K562 (cell line): Measurements from ENCODE around the gene KCNG4. TPM values are rescaled to one million over a fixed set of nuclear protein-coding genes. Genes with fewer than 3 reads are reported as not detected.

Experiments used
- ATAC-seq: fragments of 200-7000 bp; cut with Tn5 transposase; 3 replicates; pipeline ENCODE4 v1.9.1; 2020; ENCODE audit warnings: moderate library complexity
- BruUV-seq: library from RNA; stranded (reverse); fragments of 400-500 nt; replicated peaks from 2 replicates; lab custom pipeline; 2021; lab: Mats Ljungman, UMichigan
- CTCF ChIA-PET: fragments of 300-600 bp; formaldehyde crosslinking; extraction: SDS; loops from one replicate; lab custom pipeline; 2021; ENCODE audit warnings: low intra/inter-chr PET ratio; lab: Yijun Ruan, JAX
- POLR2A ChIA-PET: fragments of 300-600, 350-650 bp; sonication (Branson Sonifier 250); formaldehyde crosslinking; extraction: SDS; loops from one replicate; lab custom pipeline; 2021; ENCODE audit warnings: antibody characterized with exemption, inconsistent platforms; lab: Yijun Ruan, JAX
- DNase-seq, 4 experiments: peaks; one replicate each; pipeline versions ENCODE4 v3.0.0 to v3.0.0-alpha.2; 2011 to 2018; ENCODE audit warnings: low spot score in 3 of 4, mixed read lengths in 3 of 4; ENCODE audit errors: extremely low read depth in 1 of 4
- FAIRE-seq: peaks from 2 replicates; lab custom pipeline; 2011; peaks lifted over from hg19 to GRCh38; lab: Jason Lieb, UNC
- H2AFZ ChIP-seq: 2 replicates; pipeline ENCODE4 v1.6.0; 2011; ENCODE audit warnings: low read depth, low read length, control low read depth, inconsistent platforms
- H3K27ac ChIP-seq: fragments of 200-600 bp; 3 replicates; pipeline ENCODE4 v1.8.0; 2011; ENCODE audit warnings: low read depth, mild to moderate bottlenecking, control low read depth, inconsistent platforms, low read length, moderate library complexity, mixed read lengths; ENCODE audit errors: extremely low read depth
- H3K27me3 ChIP-seq, 2 experiments: fragments of 300-600 bp in 1 of 2; 2 replicates in 1 of 2; 3 replicates in 1 of 2; pipeline versions ENCODE4 v1.6.0 to v1.8.0; 2011; ENCODE audit warnings: inconsistent platforms in 2 of 2, low read length in 2 of 2, mild to moderate bottlenecking in 1 of 2, mixed read lengths in 1 of 2, moderate library complexity in 1 of 2; ENCODE audit not compliant: control insufficient read depth in 2 of 2, insufficient read depth in 2 of 2
- H3K36me3 ChIP-seq: fragments of 300-600 bp; 3 replicates; pipeline ENCODE4 v1.8.0; 2011; ENCODE audit warnings: mild to moderate bottlenecking, low read length, inconsistent platforms; ENCODE audit not compliant: control insufficient read depth, insufficient read depth
- H3K4me1 ChIP-seq, 2 experiments: fragments of 200-600 bp in 1 of 2; replicated peaks in 1 of 2; 2 replicates in 1 of 2; 3 replicates in 1 of 2; pipeline versions ENCODE4 v1.5.1 to v1.8.0; 2011; ENCODE audit warnings: inconsistent platforms in 2 of 2, low read length in 2 of 2, mild to moderate bottlenecking in 1 of 2, mixed read lengths in 1 of 2, moderate library complexity in 1 of 2; ENCODE audit not compliant: control insufficient read depth in 2 of 2, insufficient read depth in 2 of 2
- H3K4me2 ChIP-seq: 2 replicates; pipeline ENCODE4 v1.6.1; 2011; ENCODE audit warnings: low read length, control low read depth, inconsistent platforms, mixed read lengths; ENCODE audit not compliant: insufficient read depth
- H3K4me3 ChIP-seq: fragments of 200-600 bp; sonication (generic), shearing (Covaris generic); 2 replicates; pipeline ENCODE4 v1.5.1; 2016; ENCODE audit warnings: control low read depth, inconsistent platforms
- H3K79me2 ChIP-seq: fragments of 200-600 bp; 3 replicates; pipeline ENCODE4 v1.8.0; 2011; ENCODE audit warnings: low read length, inconsistent platforms; ENCODE audit not compliant: control insufficient read depth, insufficient read depth
- H3K9ac ChIP-seq, 2 experiments: 2 replicates each; pipeline versions ENCODE4 v1.6.0 to v1.6.1; 2011; ENCODE audit warnings: low read depth in 2 of 2, low read length in 2 of 2, control low read depth in 1 of 2, inconsistent platforms in 1 of 2, mild to moderate bottlenecking in 1 of 2, mixed read lengths in 1 of 2; ENCODE audit not compliant: insufficient read depth in 1 of 2
- H3K9me1 ChIP-seq: one replicate; pipeline ENCODE4 v1.6.0; 2011; ENCODE audit warnings: inconsistent platforms, mild to moderate bottlenecking, low read length, moderate library complexity; ENCODE audit not compliant: control insufficient read depth, insufficient read depth
- H3K9me3 ChIP-seq: replicated peaks from 2 replicates; pipeline ENCODE4 v1.5.1; 2011; ENCODE audit warnings: low read depth, low read length, inconsistent platforms; ENCODE audit not compliant: control insufficient read depth, insufficient read depth
- H4K20me1 ChIP-seq: replicated peaks from 2 replicates; pipeline ENCODE4 v1.6.1; 2011; ENCODE audit warnings: low read length, inconsistent platforms, mixed read lengths; ENCODE audit not compliant: control insufficient read depth, insufficient read depth
- BDP1 ChIP-seq: IDR thresholded peaks from 3 replicates; pipeline ENCODE4 v1.6.1; 2011; ENCODE audit not compliant: insufficient read length, insufficient read depth
- BRD9 ChIP-seq: fragments of 450-650 bp; IDR thresholded peaks from 2 replicates; pipeline ENCODE4 v1.6.1; 2018; ENCODE audit warnings: low read depth; ENCODE audit not compliant: partially characterized antibody
- CAMTA2 ChIP-seq: fragments of 250-450 bp; sonication (Bioruptor Pico); conservative IDR thresholded peaks from 2 replicates; pipeline ENCODE4 v1.5.1; 2022
- CBX2 ChIP-seq: fragments of 200-600 bp; sonication (generic); IDR thresholded peaks from one replicate; pipeline ENCODE4 v1.6.1; 2012; ENCODE audit warnings: mild to moderate bottlenecking, low read length, inconsistent platforms; ENCODE audit not compliant: insufficient read depth, poor library complexity, severe bottlenecking
- DPF2 ChIP-seq: fragments of 450-650 bp; IDR thresholded peaks from 2 replicates; pipeline ENCODE4 v1.6.1; 2016
- ETV6 ChIP-seq, 3 experiments: fragments of 150-350 bp in 1 of 3; sonication (generic) in 1 of 3; formaldehyde crosslinking in 1 of 3; IDR thresholded peaks; 2 replicates each; pipeline versions ENCODE4 v1.6.1 to v1.8.0; 2014 to 2022; ENCODE audit warnings: borderline replicate concordance in 2 of 3, low read depth in 2 of 3, antibody characterized with exemption in 1 of 3, low read length in 1 of 3, mild to moderate bottlenecking in 1 of 3, missing genetic modification reagents in 1 of 3
- FUS ChIP-seq: fragments of 200-400 bp; formaldehyde crosslinking; optimal IDR thresholded peaks from 2 replicates; pipeline ENCODE3; 2017; ENCODE audit warnings: low read depth, low read length
- LEF1 ChIP-seq: fragments of 450-650 bp; IDR thresholded peaks from 2 replicates; pipeline ENCODE4 v1.6.1; 2016; ENCODE audit warnings: mild to moderate bottlenecking
- MCM7 ChIP-seq, 2 experiments: fragments of 450-650 bp; IDR thresholded peaks; 2 replicates each; pipeline ENCODE4 v1.6.1; 2016 to 2018
- MECOM ChIP-seq: fragments of 250-450 bp; sonication (Bioruptor Pico); IDR thresholded peaks from 2 replicates; pipeline ENCODE4 v1.8.0; 2022; ENCODE audit warnings: inconsistent platforms
- MED1 ChIP-seq: sonication (generic); formaldehyde crosslinking; IDR thresholded peaks from 2 replicates; pipeline ENCODE4 v1.8.1; 2023; ENCODE audit warnings: missing genetic modification reagents, borderline replicate concordance
- RBM25 ChIP-seq: fragments of 200-400 bp; formaldehyde crosslinking; IDR thresholded peaks from 2 replicates; pipeline ENCODE4 v1.6.1; 2018; ENCODE audit warnings: low read length, low read depth, moderate library complexity; ENCODE audit not compliant: severe bottlenecking
- SMAD4 ChIP-seq: fragments of 250-450 bp; sonication (Bioruptor Pico); conservative IDR thresholded peaks from 2 replicates; pipeline ENCODE4 v1.8.0; 2021; ENCODE audit warnings: inconsistent platforms, mild to moderate bottlenecking, moderate library complexity
- SMARCA5 ChIP-seq: fragments of 450-650 bp; IDR thresholded peaks from 2 replicates; pipeline ENCODE4 v1.6.1; 2016
- TEAD2 ChIP-seq: fragments of 450-650 bp; IDR thresholded peaks from 2 replicates; pipeline ENCODE4 v1.6.1; 2016; ENCODE audit warnings: missing genetic modification characterization, control low read depth, missing compliant biosample characterization
- XRCC3 ChIP-seq: fragments of 450-650 bp; IDR thresholded peaks from 2 replicates; pipeline ENCODE4 v1.6.1; 2017; ENCODE audit warnings: mild to moderate bottlenecking, moderate library complexity
- ZFP36 ChIP-seq: fragments of 150-350 bp; IDR thresholded peaks from 2 replicates; pipeline ENCODE4 v1.6.1; 2018; ENCODE audit warnings: low read length, low read depth; ENCODE audit not compliant: partially characterized antibody
- ZNF436 ChIP-seq: fragments of 250-450, 450-650 bp; sonication (Bioruptor Pico); formaldehyde crosslinking; IDR thresholded peaks from 2 replicates; pipeline ENCODE4 v1.7.0; 2020; ENCODE audit warnings: mild to moderate bottlenecking
- WGBS: fragments of 100-300 bp; shearing (Covaris generic); methylation state at CpG from one replicate; pipeline ENCODE4 v1.1.6; 2016; ENCODE audit warnings: low coverage, mixed read lengths; ENCODE audit not compliant: insufficient coverage; ENCODE audit errors: missing lambda C conversion rate; 5-methylcytosine and 5-hydroxymethylcytosine counted together
- in situ Hi-C: fragments of 300-500 bp; cut with MboI; formaldehyde crosslinking; loops from 4 replicates; pipeline ENCODE4 v1.15.0; 2018; ENCODE audit warnings: inconsistent platforms, mixed read lengths
- intact Hi-C: fragments of 100-400 bp; cut with micrococcal nuclease; formaldehyde crosslinking; loops from 2 replicates; pipeline ENCODE4 v1.14.2; 2022
- polyA plus RNA-seq, 8 experiments: library from polyadenylated mRNA; depleted of rRNA in 4 of 8; stranded (reverse) in 5 of 8; unstranded in 3 of 8; fragments of >200 nt; fragmentation: Nextera tagmentation in 2 of 8; fragmentation: Illumina TruSeq in 1 of 8; extraction: Ambion mirVana in 2 of 8; extraction: Trizol in 1 of 8; gene quantifications; 2 replicates each; pipeline versions ENCODE4 v1.2.1 to v1.2.3, GENCODE V29; 2011 to 2014; ENCODE audit warnings: inconsistent platforms in 1 of 8, missing spikeins in 1 of 8
- total RNA-seq, 7 experiments: library from RNA; depleted of rRNA in 6 of 7; stranded (reverse); fragments of >200 nt in 6 of 7; fragmentation: Illumina TruSeq in 2 of 7; extraction: Trizol in 2 of 7; gene quantifications; 2 replicates each; pipeline versions ENCODE4 v1.2.1 to v1.2.3, GENCODE V29; 2011 to 2021; ENCODE audit warnings: low replicate concordance in 1 of 7
- TF ChIP-seq, protein P1 (sequence below): sonication (generic); formaldehyde crosslinking; IDR thresholded peaks from 2 replicates; pipeline ENCODE4 v1.8.0; 2022; ENCODE audit warnings: missing genetic modification reagents, mild to moderate bottlenecking, borderline replicate concordance
- TF ChIP-seq, protein P2 (sequence below): fragments of 250-450 bp; sonication (Bioruptor Pico); IDR thresholded peaks from 2 replicates; pipeline ENCODE4 v1.5.0; 2021
- TF ChIP-seq, protein P3 (sequence below): fragments of 450-650 bp; IDR thresholded peaks from 2 replicates; pipeline ENCODE4 v1.6.1; 2016; ENCODE audit warnings: missing biosample characterization, missing genetic modification characterization

The KCNG4 gene
- total and polyA plus RNA-seq, 9 of the 15 experiments (the other 6 are each of a cell fraction or from before 2014, with no cell fraction given) = not detected

DNA sequence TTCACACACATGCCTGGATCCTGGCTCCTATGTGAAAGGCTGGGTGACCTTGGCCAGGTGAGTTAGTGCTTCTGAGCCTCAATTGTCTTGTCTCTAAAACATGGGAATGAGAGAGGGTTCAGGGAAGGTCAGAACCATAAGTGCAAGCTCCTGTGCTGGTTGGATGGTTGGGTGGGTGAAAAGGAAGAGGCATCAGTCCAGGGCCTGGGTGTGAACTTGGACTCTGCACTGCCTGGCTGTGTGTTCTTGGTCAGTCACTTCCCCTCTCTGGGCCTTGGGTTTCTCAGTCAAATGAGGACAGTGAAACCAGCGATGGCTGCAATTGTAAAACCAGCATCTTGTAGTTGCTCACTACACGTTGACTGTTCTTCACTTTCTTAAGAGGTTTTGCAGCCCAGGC, 643 bp upstream of the KCNG4 start:
- no peak overlapping the region for H3K27ac ChIP-seq
- H3K4me3 ChIP-seq = no peak overlapping the region
- H4K20me1 ChIP-seq = peaks cover 13% of the 10 kb centered on the region; the same call in 1 of the 2 replicates
- in situ Hi-C loops (no loop called here), intact Hi-C loops (no loop called here)
- no peaks in the 10 kb centered on the region for H3K79me2 ChIP-seq
- no TSS peak for BruUV-seq
- 0% methylated on average over 2 of the region's 2 CpGs for WGBS
- H3K36me3 ChIP-seq = no peaks in the 10 kb centered on the region
- ATAC-seq = no peak
- H2AFZ ChIP-seq = no peak overlapping the region
- no peak overlapping the region for H3K4me2 ChIP-seq
- ChIA-PET CTCF (interaction anchor here (0.6 kb wide), 1 partner anchor 14 kb away, joined by 3 read pairs; no protein-coding TSS in a partner anchor), POLR2A (interaction anchor here (0.7 to 1.2 kb wide), 3 partner anchors 17 to 42 kb away, joined by 3 to 4 read pairs (median 3); no protein-coding TSS in a partner anchor)
- H3K4me1 ChIP-seq = peaks cover 0 to 7% of the 10 kb centered on the region in 2 experiments; a peak in 1 of 5 replicates
- H3K27me3 ChIP-seq = peaks cover 51 to 67% of the 10 kb centered on the region in 2 experiments
- peak; percentile 59 for FAIRE-seq
- H3K9ac ChIP-seq = no peak overlapping the region
- H3K9me1 ChIP-seq = no peaks in the 10 kb centered on the region
- no peak for DNase-seq
- H3K9me3 ChIP-seq = no peaks in the 10 kb centered on the region
- peak; percentile 27 for TF ChIP-seq RBM25
- TF ChIP-seq ETV6 (IDR thresholded peaks at IDR 0.05; ENCODE audit: borderline replicate concordance in 1 of 2, low read depth in 2 of 2, low read length in 1 of 2) = no peak
- TF ChIP-seq ETV6 (CRISPR knock-in tag; IDR thresholded peaks at IDR 0.05; ENCODE audit: borderline replicate concordance) = no peak
- TF ChIP-seq SMAD4 (CRISPR knock-in tag) = no peak
- TF ChIP-seq SMARCA5 = 0 out of 2 replicates have a peak, but pooled peaks have one; percentile 28
- no peak for TF ChIP-seq TEAD2 (tag)
- no peak for TF ChIP-seq MCM7 (IDR thresholded peaks at IDR 0.05)
- TF ChIP-seq CAMTA2 (CRISPR knock-in tag) = no peak
- TF ChIP-seq MED1 = no peak
- no peak for TF ChIP-seq BDP1
- TF ChIP-seq DPF2 = no peak
- TF ChIP-seq, protein P1, sequence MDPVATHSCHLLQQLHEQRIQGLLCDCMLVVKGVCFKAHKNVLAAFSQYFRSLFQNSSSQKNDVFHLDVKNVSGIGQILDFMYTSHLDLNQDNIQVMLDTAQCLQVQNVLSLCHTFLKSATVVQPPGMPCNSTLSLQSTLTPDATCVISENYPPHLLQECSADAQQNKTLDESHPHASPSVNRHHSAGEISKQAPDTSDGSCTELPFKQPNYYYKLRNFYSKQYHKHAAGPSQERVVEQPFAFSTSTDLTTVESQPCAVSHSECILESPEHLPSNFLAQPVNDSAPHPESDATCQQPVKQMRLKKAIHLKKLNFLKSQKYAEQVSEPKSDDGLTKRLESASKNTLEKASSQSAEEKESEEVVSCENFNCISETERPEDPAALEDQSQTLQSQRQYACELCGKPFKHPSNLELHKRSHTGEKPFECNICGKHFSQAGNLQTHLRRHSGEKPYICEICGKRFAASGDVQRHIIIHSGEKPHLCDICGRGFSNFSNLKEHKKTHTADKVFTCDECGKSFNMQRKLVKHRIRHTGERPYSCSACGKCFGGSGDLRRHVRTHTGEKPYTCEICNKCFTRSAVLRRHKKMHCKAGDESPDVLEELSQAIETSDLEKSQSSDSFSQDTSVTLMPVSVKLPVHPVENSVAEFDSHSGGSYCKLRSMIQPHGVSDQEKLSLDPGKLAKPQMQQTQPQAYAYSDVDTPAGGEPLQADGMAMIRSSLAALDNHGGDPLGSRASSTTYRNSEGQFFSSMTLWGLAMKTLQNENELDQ (CRISPR knock-in tag) = no peak
- no peak for TF ChIP-seq FUS
- TF ChIP-seq BRD9 = peak; percentile 88
- TF ChIP-seq ZNF436 (CRISPR knock-in tag) = no peak
- TF ChIP-seq, protein P2, sequence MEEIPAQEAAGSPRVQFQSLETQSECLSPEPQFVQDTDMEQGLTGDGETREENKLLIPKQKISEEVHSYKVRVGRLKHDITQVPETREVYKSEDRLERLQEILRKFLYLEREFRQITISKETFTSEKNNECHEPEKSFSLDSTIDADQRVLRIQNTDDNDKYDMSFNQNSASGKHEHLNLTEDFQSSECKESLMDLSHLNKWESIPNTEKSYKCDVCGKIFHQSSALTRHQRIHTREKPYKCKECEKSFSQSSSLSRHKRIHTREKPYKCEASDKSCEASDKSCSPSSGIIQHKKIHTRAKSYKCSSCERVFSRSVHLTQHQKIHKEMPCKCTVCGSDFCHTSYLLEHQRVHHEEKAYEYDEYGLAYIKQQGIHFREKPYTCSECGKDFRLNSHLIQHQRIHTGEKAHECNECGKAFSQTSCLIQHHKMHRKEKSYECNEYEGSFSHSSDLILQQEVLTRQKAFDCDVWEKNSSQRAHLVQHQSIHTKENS (CRISPR knock-in tag) = no peak
- peak; percentile 41 for TF ChIP-seq ZFP36
- TF ChIP-seq CBX2 = no peak
- no peak for TF ChIP-seq MECOM (CRISPR knock-in tag)
- TF ChIP-seq XRCC3 = no peak
- TF ChIP-seq, protein P3, sequence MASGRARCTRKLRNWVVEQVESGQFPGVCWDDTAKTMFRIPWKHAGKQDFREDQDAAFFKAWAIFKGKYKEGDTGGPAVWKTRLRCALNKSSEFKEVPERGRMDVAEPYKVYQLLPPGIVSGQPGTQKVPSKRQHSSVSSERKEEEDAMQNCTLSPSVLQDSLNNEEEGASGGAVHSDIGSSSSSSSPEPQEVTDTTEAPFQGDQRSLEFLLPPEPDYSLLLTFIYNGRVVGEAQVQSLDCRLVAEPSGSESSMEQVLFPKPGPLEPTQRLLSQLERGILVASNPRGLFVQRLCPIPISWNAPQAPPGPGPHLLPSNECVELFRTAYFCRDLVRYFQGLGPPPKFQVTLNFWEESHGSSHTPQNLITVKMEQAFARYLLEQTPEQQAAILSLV = no peak
- no peak for TF ChIP-seq LEF1
